Neural cell (in vitro differentiated cells): ENCODE results near the gene NLN. TPM values are rescaled to one million over a fixed set of nuclear protein-coding genes. Genes with fewer than 3 reads are reported as not detected.

Experiments
- H2AFZ ChIP-seq: fragments of 200-600, 300-800 bp; sonication (generic), shearing (Covaris generic); 2 replicates; pipeline ENCODE4 v1.6.0; 2014; ENCODE audit warnings: low read depth, mild to moderate bottlenecking, antibody characterized with exemption, low read length, moderate library complexity
- H3F3A ChIP-seq: fragments of 200-600 bp; shearing (Covaris generic); 2 replicates; pipeline ENCODE4 v1.6.1; 2016; ENCODE audit warnings: mild to moderate bottlenecking, moderate library complexity, mixed read lengths, antibody characterized with exemption, low read length; ENCODE audit not compliant: insufficient read depth, poor library complexity, severe bottlenecking
- H3K27ac ChIP-seq: fragments of 200-600, 300-800 bp; sonication (generic), shearing (Covaris generic); 2 replicates; pipeline ENCODE4 v1.5.1; 2014; ENCODE audit warnings: mild to moderate bottlenecking, low read length, moderate library complexity
- H3K27me3 ChIP-seq: fragments of 300-800, 200-600 bp; sonication (generic), shearing (Covaris generic); 2 replicates; pipeline ENCODE4 v1.6.0; 2014; ENCODE audit warnings: mild to moderate bottlenecking, low read depth, low read length, moderate library complexity; ENCODE audit not compliant: insufficient read depth
- H3K36me3 ChIP-seq: fragments of 300-800, 200-600 bp; sonication (generic), shearing (Covaris generic); 2 replicates; pipeline ENCODE4 v1.5.1; 2014; ENCODE audit warnings: mild to moderate bottlenecking, antibody characterized with exemption, low read length, moderate library complexity; ENCODE audit not compliant: insufficient read depth
- H3K4me2 ChIP-seq: fragments of 300-800, 200-600 bp; sonication (generic), shearing (Covaris generic); 2 replicates; pipeline ENCODE4 v1.6.0; 2014; ENCODE audit warnings: mild to moderate bottlenecking, low read length
- H3K4me3 ChIP-seq: fragments of 300-800, 200-600 bp; sonication (generic), shearing (Covaris generic); 2 replicates; pipeline ENCODE4 v1.5.1; 2014; ENCODE audit warnings: mild to moderate bottlenecking, low read length, moderate library complexity
- H3K79me2 ChIP-seq: fragments of 200-600 bp; shearing (Covaris generic); replicated peaks from 2 replicates; pipeline ENCODE4 v1.6.0; 2014; ENCODE audit warnings: mild to moderate bottlenecking, low read length, moderate library complexity; ENCODE audit not compliant: insufficient read depth
- H3K9ac ChIP-seq: fragments of 300-800, 200-600 bp; sonication (generic), shearing (Covaris generic); 2 replicates; pipeline ENCODE4 v1.6.1; 2016; ENCODE audit warnings: mild to moderate bottlenecking, low read length, mixed read lengths
- H3K9me2 ChIP-seq: fragments of 200-600 bp; shearing (Covaris generic); 2 replicates; pipeline ENCODE4 v1.6.1; 2016; ENCODE audit warnings: mild to moderate bottlenecking, low read length, mixed read lengths; ENCODE audit not compliant: insufficient read depth
- H3K9me3 ChIP-seq: fragments of 200-600, 300-800 bp; sonication (generic), shearing (Covaris generic); 2 replicates; pipeline ENCODE4 v1.6.1; 2016; ENCODE audit warnings: mild to moderate bottlenecking, mixed run types, low read length, moderate library complexity, mixed read lengths
- H4K20me1 ChIP-seq: fragments of 200-600 bp; shearing (Covaris generic); 2 replicates; pipeline ENCODE4 v1.6.1; 2016; ENCODE audit warnings: mild to moderate bottlenecking, mixed run types; ENCODE audit not compliant: insufficient read depth
- EP300 ChIP-seq: fragments of 450-650 bp; conservative IDR thresholded peaks from 2 replicates; pipeline ENCODE4 v1.6.1; 2014; ENCODE audit warnings: antibody characterized with exemption, mild to moderate bottlenecking, moderate library complexity; ENCODE audit not compliant: poor library complexity, severe bottlenecking
- EZH2 ChIP-seq: fragments of 200-600, 300-800 bp; shearing (Covaris generic), sonication (generic); IDR thresholded peaks from 2 replicates; pipeline ENCODE4 v1.6.1; 2014; ENCODE audit warnings: antibody characterized with exemption, low read length, borderline replicate concordance, mild to moderate bottlenecking; ENCODE audit not compliant: insufficient read depth, poor library complexity, severe bottlenecking
- MXI1 ChIP-seq: fragments of 450-650 bp; conservative IDR thresholded peaks from 2 replicates; pipeline ENCODE4 v1.6.1; 2014; ENCODE audit warnings: antibody characterized with exemption, mild to moderate bottlenecking; ENCODE audit not compliant: poor library complexity, severe bottlenecking
- POLR2AphosphoS5 ChIP-seq: IDR thresholded peaks from 2 replicates; pipeline ENCODE4 v1.6.1; 2012
- RAD21 ChIP-seq: fragments of 450-650 bp; conservative IDR thresholded peaks from 2 replicates; pipeline ENCODE4 v1.6.1; 2014; ENCODE audit warnings: antibody characterized with exemption, mild to moderate bottlenecking, moderate library complexity
- REST ChIP-seq: IDR thresholded peaks from 2 replicates; pipeline ENCODE4 v1.6.1; 2012; ENCODE audit warnings: borderline replicate concordance
- SMC3 ChIP-seq: fragments of 450-650 bp; conservative IDR thresholded peaks from 2 replicates; pipeline ENCODE4 v1.6.1; 2014; ENCODE audit warnings: antibody characterized with exemption, mild to moderate bottlenecking, moderate library complexity; ENCODE audit not compliant: poor library complexity
- TAF1 ChIP-seq: IDR thresholded peaks from 2 replicates; pipeline ENCODE4 v1.6.1; 2012; ENCODE audit warnings: low read depth
- polyA plus RNA-seq: library from polyadenylated mRNA; depleted of rRNA; stranded (reverse); fragments of >200 nt; gene quantifications from 2 replicates; pipeline ENCODE4 v1.2.3, GENCODE V29; 2014
- TF ChIP-seq, protein P1 (sequence below): fragments of 450-650 bp; IDR thresholded peaks from 2 replicates; pipeline ENCODE4 v1.5.1; 2014; ENCODE audit warnings: antibody characterized with exemption, mild to moderate bottlenecking, moderate library complexity; ENCODE audit not compliant: poor library complexity, severe bottlenecking

The NLN gene
- polyA plus RNA-seq, 1 donor from 2014 or later: 18.7 TPM

GRCh38 chr5:65776441-65777141 lies 54.6 kb downstream of the NLN start:
- no peak overlapping the region for H3K9ac ChIP-seq
- peaks cover 1% of the 10 kb centered on the region for H3K36me3 ChIP-seq
- no peaks in the 10 kb centered on the region for H3K9me3 ChIP-seq
- no peaks in the 10 kb centered on the region for H3F3A ChIP-seq
- no peak overlapping the region for H3K27ac ChIP-seq
- H3K9me2 ChIP-seq: no peaks in the 10 kb centered on the region
- TF ChIP-seq RAD21 (no peak), EZH2 (no peak), EP300 (no peak), SMC3 (no peak), REST (no peak), TAF1 (no peak), MXI1 (no peak), POLR2AphosphoS5 (no peak)
- TF ChIP-seq, protein P1, sequence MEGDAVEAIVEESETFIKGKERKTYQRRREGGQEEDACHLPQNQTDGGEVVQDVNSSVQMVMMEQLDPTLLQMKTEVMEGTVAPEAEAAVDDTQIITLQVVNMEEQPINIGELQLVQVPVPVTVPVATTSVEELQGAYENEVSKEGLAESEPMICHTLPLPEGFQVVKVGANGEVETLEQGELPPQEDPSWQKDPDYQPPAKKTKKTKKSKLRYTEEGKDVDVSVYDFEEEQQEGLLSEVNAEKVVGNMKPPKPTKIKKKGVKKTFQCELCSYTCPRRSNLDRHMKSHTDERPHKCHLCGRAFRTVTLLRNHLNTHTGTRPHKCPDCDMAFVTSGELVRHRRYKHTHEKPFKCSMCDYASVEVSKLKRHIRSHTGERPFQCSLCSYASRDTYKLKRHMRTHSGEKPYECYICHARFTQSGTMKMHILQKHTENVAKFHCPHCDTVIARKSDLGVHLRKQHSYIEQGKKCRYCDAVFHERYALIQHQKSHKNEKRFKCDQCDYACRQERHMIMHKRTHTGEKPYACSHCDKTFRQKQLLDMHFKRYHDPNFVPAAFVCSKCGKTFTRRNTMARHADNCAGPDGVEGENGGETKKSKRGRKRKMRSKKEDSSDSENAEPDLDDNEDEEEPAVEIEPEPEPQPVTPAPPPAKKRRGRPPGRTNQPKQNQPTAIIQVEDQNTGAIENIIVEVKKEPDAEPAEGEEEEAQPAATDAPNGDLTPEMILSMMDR: no peak
- H3K27me3 ChIP-seq: no peaks in the 10 kb centered on the region
- no peak overlapping the region for H3K4me2 ChIP-seq
- H4K20me1 ChIP-seq: no peaks in the 10 kb centered on the region
- no peak overlapping the region for H2AFZ ChIP-seq
- no peak overlapping the region for H3K4me3 ChIP-seq
- H3K79me2 ChIP-seq: no peaks in the 10 kb centered on the region

DNA sequence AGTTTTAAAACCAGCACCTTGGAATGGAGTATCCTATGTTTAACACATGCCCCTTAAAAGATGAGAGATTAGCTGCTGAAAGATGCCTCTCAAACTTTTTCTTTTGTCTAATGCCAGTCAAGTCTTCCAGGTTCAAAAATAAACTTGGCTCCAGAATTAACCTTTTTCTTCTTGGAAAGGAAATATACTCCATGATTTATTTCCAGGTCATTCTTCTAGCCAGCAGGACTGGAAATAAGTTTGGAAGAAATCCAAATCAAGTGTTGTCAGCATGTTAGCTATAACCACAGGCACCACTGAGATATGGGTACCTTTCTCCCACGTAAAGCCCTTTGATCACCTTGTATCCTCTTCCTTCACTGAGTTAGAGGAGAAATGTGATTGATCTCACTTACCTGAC lies 56.1 kb downstream of the NLN start:
- peaks cover 5% of the 10 kb centered on the region for H3K36me3 ChIP-seq
- no peaks in the 10 kb centered on the region for H3K9me2 ChIP-seq
- H3K79me2 ChIP-seq: no peaks in the 10 kb centered on the region
- no peaks in the 10 kb centered on the region for H3F3A ChIP-seq
- H3K4me3 ChIP-seq: no peak overlapping the region
- H3K27ac ChIP-seq: no peak overlapping the region
- H4K20me1 ChIP-seq: no peaks in the 10 kb centered on the region
- no peak overlapping the region for H3K9ac ChIP-seq
- H2AFZ ChIP-seq: no peak overlapping the region
- no peaks in the 10 kb centered on the region for H3K27me3 ChIP-seq
- no peaks in the 10 kb centered on the region for H3K9me3 ChIP-seq
- no peak overlapping the region for H3K4me2 ChIP-seq
- TF ChIP-seq EP300 (no peak), SMC3 (no peak), POLR2AphosphoS5 (no peak), RAD21 (no peak), EZH2 (no peak), REST (no peak), MXI1 (no peak), TAF1 (no peak)
- TF ChIP-seq, protein P1: no peak
